GM12801 (cell line): ENCODE measurements around the gene EXOC6B.

Source experiments
- TF ChIP-seq, protein P1 (sequence below): IDR thresholded peaks from one replicate; pipeline ENCODE4 v1.5.1; 2011; ENCODE audit warnings: control low read depth; ENCODE audit not compliant: insufficient read length; ENCODE audit errors: extremely low read depth

The EXOC6B gene

DNA sequence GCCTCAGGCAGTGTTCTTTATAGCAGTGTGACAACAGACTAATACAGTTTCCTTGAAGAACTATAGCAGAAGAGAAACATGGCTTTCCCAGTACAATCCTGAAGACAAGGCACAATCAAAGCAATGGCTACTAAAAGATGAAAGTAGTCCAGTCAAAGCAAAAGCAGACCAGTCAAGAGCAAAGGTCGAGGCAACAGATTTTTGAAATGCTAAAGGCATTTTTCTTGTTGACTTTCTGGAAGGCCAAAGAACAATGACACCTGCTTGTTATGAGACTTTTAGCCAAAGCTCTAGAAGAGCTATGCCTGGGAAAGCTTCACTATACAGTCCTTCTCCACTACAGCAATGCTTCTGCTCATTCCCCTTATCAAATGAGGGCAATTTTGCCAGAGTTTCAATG is 269.9 kb downstream of the EXOC6B start:
- TF ChIP-seq, protein P1, sequence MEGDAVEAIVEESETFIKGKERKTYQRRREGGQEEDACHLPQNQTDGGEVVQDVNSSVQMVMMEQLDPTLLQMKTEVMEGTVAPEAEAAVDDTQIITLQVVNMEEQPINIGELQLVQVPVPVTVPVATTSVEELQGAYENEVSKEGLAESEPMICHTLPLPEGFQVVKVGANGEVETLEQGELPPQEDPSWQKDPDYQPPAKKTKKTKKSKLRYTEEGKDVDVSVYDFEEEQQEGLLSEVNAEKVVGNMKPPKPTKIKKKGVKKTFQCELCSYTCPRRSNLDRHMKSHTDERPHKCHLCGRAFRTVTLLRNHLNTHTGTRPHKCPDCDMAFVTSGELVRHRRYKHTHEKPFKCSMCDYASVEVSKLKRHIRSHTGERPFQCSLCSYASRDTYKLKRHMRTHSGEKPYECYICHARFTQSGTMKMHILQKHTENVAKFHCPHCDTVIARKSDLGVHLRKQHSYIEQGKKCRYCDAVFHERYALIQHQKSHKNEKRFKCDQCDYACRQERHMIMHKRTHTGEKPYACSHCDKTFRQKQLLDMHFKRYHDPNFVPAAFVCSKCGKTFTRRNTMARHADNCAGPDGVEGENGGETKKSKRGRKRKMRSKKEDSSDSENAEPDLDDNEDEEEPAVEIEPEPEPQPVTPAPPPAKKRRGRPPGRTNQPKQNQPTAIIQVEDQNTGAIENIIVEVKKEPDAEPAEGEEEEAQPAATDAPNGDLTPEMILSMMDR, result no peak

DNA sequence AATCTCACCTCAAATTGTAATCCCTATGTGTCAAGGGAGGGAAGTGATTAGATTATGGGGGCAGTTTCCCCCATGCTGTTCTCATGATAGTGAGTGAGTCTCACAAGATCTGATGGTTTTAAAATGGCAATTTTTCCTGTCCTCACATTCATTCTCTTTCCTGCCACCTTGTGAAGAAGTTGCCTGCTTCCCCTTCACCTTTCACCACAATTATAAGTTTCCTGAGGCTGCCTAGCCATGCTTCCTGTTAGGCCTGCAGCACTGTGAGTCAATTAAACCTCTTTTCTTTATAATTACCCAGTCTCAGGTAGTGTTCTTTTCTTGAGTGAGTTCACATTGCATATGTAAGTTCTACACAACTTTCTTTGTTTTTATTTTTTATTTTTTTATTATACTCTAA is 271.5 kb downstream of the EXOC6B start:
- TF ChIP-seq, protein P1, result no peak

DNA sequence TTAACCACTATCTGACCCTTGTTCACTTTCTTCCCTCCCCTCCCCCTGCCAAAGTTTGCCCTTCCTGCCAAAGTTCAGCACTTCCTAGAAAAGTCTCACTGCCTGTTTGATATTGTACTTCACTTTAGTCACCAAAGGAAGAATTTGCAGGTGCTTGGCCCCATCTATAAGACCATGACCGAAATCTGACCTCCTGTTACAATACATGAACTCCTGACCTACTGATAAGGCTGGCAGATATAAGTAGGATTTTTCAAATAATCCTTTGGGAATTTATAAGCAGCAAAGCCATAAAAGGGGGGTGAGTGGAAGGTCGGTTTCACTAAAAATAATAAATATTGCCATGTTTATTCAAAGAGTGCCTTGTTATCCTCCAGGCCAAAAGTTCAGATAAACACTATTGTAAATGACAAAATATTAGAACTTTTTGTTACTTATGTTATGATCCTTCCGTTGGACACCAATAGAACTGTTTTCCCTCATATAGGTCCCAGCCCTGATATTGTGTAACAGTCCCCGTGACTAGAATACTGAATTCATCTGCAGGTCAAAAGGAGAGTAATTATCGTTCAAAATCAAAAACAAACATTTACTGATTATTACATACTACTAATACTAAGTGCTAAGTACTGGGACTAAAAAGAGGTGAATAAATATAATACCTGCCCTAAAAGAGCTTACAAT is 277.6 kb downstream of the EXOC6B start:
- TF ChIP-seq, protein P1, result no peak

DNA sequence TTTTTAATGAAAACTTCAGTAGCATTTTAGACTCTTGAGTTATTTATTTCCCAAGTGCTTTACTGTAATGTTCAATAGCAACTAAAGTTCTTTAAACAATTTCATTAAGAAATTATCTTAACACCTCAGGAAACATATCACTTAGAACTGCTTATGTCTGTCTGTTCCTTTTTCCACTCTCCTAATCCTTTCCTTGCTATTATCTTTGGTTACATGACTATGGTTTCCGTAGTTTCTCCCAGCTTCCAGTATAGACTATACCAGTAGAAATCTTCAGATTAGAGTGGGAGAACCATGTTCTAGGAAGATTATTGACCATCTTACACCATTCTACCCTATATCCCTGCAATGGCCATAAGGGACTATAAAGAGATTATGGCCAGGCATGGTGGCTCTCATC is 280.0 kb downstream of the EXOC6B start:
- TF ChIP-seq, protein P1, result no peak

DNA sequence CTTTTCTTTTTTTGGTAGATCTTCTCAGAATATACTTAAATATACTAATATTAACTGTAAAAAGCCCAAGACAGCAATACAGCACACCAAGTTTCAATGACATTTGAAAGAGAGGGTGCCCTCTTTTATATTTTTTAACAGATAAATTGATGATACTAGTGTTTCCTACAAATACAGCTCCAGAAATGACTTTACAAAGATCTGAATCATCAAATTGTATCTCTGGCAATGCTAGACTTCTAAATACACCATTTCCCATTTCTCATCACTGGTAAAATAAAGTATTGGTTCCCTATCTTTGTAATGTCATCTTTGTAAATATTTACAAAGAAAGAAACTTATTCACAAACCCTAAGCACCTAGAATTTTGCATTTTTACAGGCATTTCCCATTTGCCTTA is 281.3 kb downstream of the EXOC6B start:
- TF ChIP-seq, protein P1, result no peak

DNA sequence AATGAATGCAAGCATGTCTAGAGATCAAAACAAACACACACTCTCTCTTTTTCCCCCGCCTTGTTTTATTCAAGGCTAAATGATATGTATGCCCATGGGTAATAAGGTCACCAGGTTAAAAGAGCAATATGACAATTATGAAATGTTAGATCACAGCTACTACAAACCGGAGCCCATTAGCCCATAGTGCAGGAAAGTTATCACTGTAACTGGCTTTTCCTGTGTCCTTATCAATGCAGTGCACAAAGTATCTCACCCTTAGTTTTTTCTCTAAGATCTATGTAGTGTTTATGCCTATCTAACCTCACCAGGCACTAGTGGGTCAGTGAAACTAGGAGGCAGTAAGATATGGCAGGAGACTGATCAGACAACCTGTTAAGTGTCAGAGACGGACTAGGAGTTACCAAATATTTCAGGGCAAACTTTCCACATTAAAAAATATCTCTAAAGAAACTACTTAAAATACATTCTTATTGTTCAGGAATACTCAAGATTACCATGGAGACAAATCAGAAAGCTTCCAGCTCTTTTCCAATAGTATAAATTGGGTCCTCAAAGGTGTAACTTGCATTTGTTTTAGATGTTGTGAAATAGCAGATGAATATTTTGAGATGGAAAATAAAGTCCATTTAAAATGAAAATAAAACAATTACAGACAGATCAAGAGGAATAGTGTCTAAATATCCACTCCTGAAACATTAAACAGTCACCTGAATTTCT is 282.2 kb downstream of the EXOC6B start:
- TF ChIP-seq, protein P1, result no peak

DNA sequence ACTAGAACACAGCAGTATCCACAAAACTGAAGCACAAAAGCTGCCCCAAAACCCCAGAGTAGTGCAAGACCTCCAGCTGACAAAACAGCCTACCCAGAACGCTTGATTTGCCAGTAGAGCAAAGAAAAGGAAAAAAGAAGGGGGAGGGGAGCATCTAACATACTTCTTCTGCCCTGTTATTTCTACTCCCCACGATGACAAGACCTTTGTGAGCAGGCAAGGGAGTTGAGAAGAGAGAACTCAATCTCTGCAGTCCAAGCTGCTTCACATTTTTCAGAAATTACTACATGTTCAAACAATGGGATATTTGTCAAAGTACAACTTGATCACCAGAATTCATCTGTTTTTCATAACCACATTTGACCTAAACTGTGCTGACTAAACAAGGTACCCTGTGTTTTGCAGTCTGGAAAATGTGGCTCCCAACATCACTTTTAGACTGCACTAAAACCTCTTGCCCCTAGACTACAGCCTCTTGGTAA is 286.7 kb downstream of the EXOC6B start:
- TF ChIP-seq, protein P1, result no peak
